Karpas-422 (cell line): ENCODE measurements around the gene GRM7. TPM values are rescaled to one million over a fixed set of nuclear protein-coding genes. Genes with fewer than 3 reads are reported as not detected.

Experiments used
- DNase-seq: peaks from one replicate; pipeline ENCODE4 v3.0.0-alpha.2; 2015
- H2AFZ ChIP-seq: fragments of 200-600 bp; sonication (generic); 2 replicates; pipeline ENCODE4 v1.6.1; 2014; ENCODE audit warnings: antibody characterized with exemption, low read length, mixed read lengths
- H3K27ac ChIP-seq: fragments of 200-600 bp; sonication (generic); 2 replicates; pipeline ENCODE4 v1.5.1; 2014; ENCODE audit warnings: mild to moderate bottlenecking, low read length, moderate library complexity
- H3K27me3 ChIP-seq: fragments of 200-600 bp; sonication (generic); 2 replicates; pipeline ENCODE4 v1.6.1; 2014; ENCODE audit warnings: low read length, mixed read lengths
- H3K36me3 ChIP-seq: fragments of 200-600 bp; sonication (generic); 2 replicates; pipeline ENCODE4 v1.6.1; 2014; ENCODE audit warnings: low read length, mixed read lengths; ENCODE audit not compliant: insufficient read depth
- H3K4me1 ChIP-seq: fragments of 200-600 bp; sonication (generic); 2 replicates; pipeline ENCODE4 v1.6.1; 2014; ENCODE audit warnings: mild to moderate bottlenecking, low read length, mixed read lengths
- H3K4me2 ChIP-seq: fragments of 200-600 bp; sonication (generic); 2 replicates; pipeline ENCODE4 v1.6.1; 2014; ENCODE audit warnings: low read length, low read depth, mild to moderate bottlenecking; ENCODE audit not compliant: poor library complexity, severe bottlenecking
- H3K4me3 ChIP-seq: fragments of 200-600 bp; sonication (generic); 2 replicates; pipeline ENCODE4 v1.5.1; 2014; ENCODE audit warnings: mild to moderate bottlenecking, antibody characterized with exemption, low read length, mixed read lengths
- H3K79me2 ChIP-seq: fragments of 200-600 bp; sonication (generic); 2 replicates; pipeline ENCODE4 v1.6.1; 2014; ENCODE audit warnings: mild to moderate bottlenecking, low read length, mixed read lengths
- H3K9ac ChIP-seq: fragments of 200-600 bp; sonication (generic); 2 replicates; pipeline ENCODE4 v1.6.0; 2014; ENCODE audit warnings: low read length
- H3K9me2 ChIP-seq: fragments of 200-600 bp; sonication (generic), shearing (Covaris generic); replicated peaks from 2 replicates; pipeline ENCODE4 v1.6.0; 2014; ENCODE audit warnings: mild to moderate bottlenecking, low read length, moderate library complexity; ENCODE audit not compliant: insufficient read depth
- H3K9me3 ChIP-seq: fragments of 300-700, 200-600 bp; sonication (generic); 2 replicates; pipeline ENCODE4 v1.6.1; 2014; ENCODE audit warnings: low read length, mixed read lengths
- H4K20me1 ChIP-seq: fragments of 200-600 bp; sonication (generic); 2 replicates; pipeline ENCODE4 v1.6.1; 2014; ENCODE audit warnings: mild to moderate bottlenecking, antibody characterized with exemption, low read length, low read depth; ENCODE audit not compliant: insufficient read depth
- total RNA-seq: library from RNA; depleted of rRNA; stranded (reverse); fragments of >200 nt; shearing (Covaris generic); gene quantifications from 2 replicates; pipeline ENCODE4 v1.2.3, GENCODE V29; 2014; ENCODE audit warnings: low replicate concordance

Gene GRM7
- total RNA-seq, 1 experiment from 2014 or later: not detected

GRCh38 chr3:7172996-7173395 is 312.1 kb downstream of the GRM7 start:
- no peak overlapping the region for H3K27ac ChIP-seq
- H4K20me1 ChIP-seq: no peaks in the 10 kb centered on the region
- no peaks in the 10 kb centered on the region for H3K4me1 ChIP-seq
- no peaks in the 10 kb centered on the region; the same call in 1 of the 2 replicates for H3K9me3 ChIP-seq
- no peaks in the 10 kb centered on the region for H3K79me2 ChIP-seq
- no peaks in the 10 kb centered on the region for H3K36me3 ChIP-seq
- no peak for DNase-seq
- H3K4me2 ChIP-seq: no peak overlapping the region
- H3K9me2 ChIP-seq: 0 out of 2 replicates have a peak, but pooled peaks cover 4% of the 10 kb centered on the region
- no peak overlapping the region for H3K4me3 ChIP-seq
- no peak overlapping the region for H2AFZ ChIP-seq
- no peak overlapping the region for H3K9ac ChIP-seq
- H3K27me3 ChIP-seq: no peaks in the 10 kb centered on the region

- no peaks in the 10 kb centered on the region for H3K27me3 ChIP-seq
- H2AFZ ChIP-seq: no peak overlapping the region
- peaks cover 20% of the 10 kb centered on the region; the same call in 1 of the 2 replicates for H3K9me3 ChIP-seq
- H3K79me2 ChIP-seq: no peaks in the 10 kb centered on the region
- no peak for DNase-seq
- no peak overlapping the region for H3K4me3 ChIP-seq
- H4K20me1 ChIP-seq: no peaks in the 10 kb centered on the region
- no peaks in the 10 kb centered on the region for H3K9me2 ChIP-seq
- no peak overlapping the region for H3K27ac ChIP-seq
- no peak overlapping the region for H3K4me2 ChIP-seq
- no peaks in the 10 kb centered on the region for H3K4me1 ChIP-seq
- H3K36me3 ChIP-seq: no peaks in the 10 kb centered on the region
- H3K9ac ChIP-seq: no peak overlapping the region
These were observed 327.6 kb downstream of the GRM7 start for GRCh38 chr3:7188551-7188950.

- no peaks in the 10 kb centered on the region for H3K27me3 ChIP-seq
- H3K9me2 ChIP-seq: 0 out of 2 replicates have a peak, but pooled peaks cover 2% of the 10 kb centered on the region
- H3K4me2 ChIP-seq: no peak overlapping the region
- H3K27ac ChIP-seq: no peak overlapping the region
- no peaks in the 10 kb centered on the region for H3K4me1 ChIP-seq
- H3K4me3 ChIP-seq: no peak overlapping the region
- DNase-seq: no peak
- H4K20me1 ChIP-seq: no peaks in the 10 kb centered on the region
- H3K36me3 ChIP-seq: no peaks in the 10 kb centered on the region
- H3K9me3 ChIP-seq: peaks cover 23% of the 10 kb centered on the region
- H2AFZ ChIP-seq: no peak overlapping the region
- no peak overlapping the region for H3K9ac ChIP-seq
- no peaks in the 10 kb centered on the region for H3K79me2 ChIP-seq
These were observed 329.2 kb downstream of the GRM7 start for GRCh38 chr3:7190095-7190494.

GRCh38 chr3:7193269-7193668 is 332.4 kb downstream of the GRM7 start:
- no peak for DNase-seq
- no peak overlapping the region for H3K27ac ChIP-seq

GRCh38 chr3:7194071-7194835 is 333.3 kb downstream of the GRM7 start:
- Histone ChIP-seq H3K4me2 (no peak overlapping the region), H2AFZ (no peak overlapping the region), H3K79me2 (no peaks in the 10 kb centered on the region), H3K9me2 (0 out of 2 replicates have a peak, but pooled peaks cover 3% of the 10 kb centered on the region), H3K9ac (no peak overlapping the region), H3K27ac (no peak overlapping the region), H3K36me3 (no peaks in the 10 kb centered on the region), H3K4me3 (no peak overlapping the region), H4K20me1 (no peaks in the 10 kb centered on the region), H3K27me3 (no peaks in the 10 kb centered on the region), H3K9me3 (peaks cover 20% of the 10 kb centered on the region), H3K4me1 (no peaks in the 10 kb centered on the region)
- DNase-seq: no peak

More at GRCh38 chr3:7193269-7193668, 332.4 kb downstream of the GRM7 start:
- Histone ChIP-seq H3K4me2 (no peak overlapping the region), H3K4me3 (no peak overlapping the region), H3K4me1 (no peaks in the 10 kb centered on the region), H3K9ac (no peak overlapping the region), H4K20me1 (no peaks in the 10 kb centered on the region), H3K9me2 (0 out of 2 replicates have a peak, but pooled peaks cover 3% of the 10 kb centered on the region), H2AFZ (no peak overlapping the region), H3K9me3 (peaks cover 23% of the 10 kb centered on the region), H3K27me3 (no peaks in the 10 kb centered on the region), H3K79me2 (no peaks in the 10 kb centered on the region), H3K36me3 (no peaks in the 10 kb centered on the region)

- Histone ChIP-seq H2AFZ (no peak overlapping the region), H3K9ac (no peak overlapping the region), H3K36me3 (no peaks in the 10 kb centered on the region), H3K79me2 (no peaks in the 10 kb centered on the region), H4K20me1 (no peaks in the 10 kb centered on the region), H3K9me2 (0 out of 2 replicates have a peak, but pooled peaks cover 3% of the 10 kb centered on the region), H3K4me1 (no peaks in the 10 kb centered on the region), H3K27ac (no peak overlapping the region), H3K9me3 (peaks cover 13% of the 10 kb centered on the region), H3K27me3 (no peaks in the 10 kb centered on the region), H3K4me2 (no peak overlapping the region), H3K4me3 (no peak overlapping the region)
- no peak for DNase-seq
These were observed 335.0 kb downstream of the GRM7 start for GRCh38 chr3:7195934-7196333.

GRCh38 chr3:7201784-7202183 is 340.9 kb downstream of the GRM7 start:
- peaks cover 12% of the 10 kb centered on the region for H3K9me3 ChIP-seq
- H3K36me3 ChIP-seq: no peaks in the 10 kb centered on the region
- no peak overlapping the region for H3K4me2 ChIP-seq
- no peak overlapping the region for H3K4me3 ChIP-seq
- no peaks in the 10 kb centered on the region for H3K9me2 ChIP-seq
- no peak overlapping the region for H2AFZ ChIP-seq
- no peak overlapping the region for H3K27ac ChIP-seq
- no peak overlapping the region for H3K9ac ChIP-seq
- no peak for DNase-seq
- no peaks in the 10 kb centered on the region for H4K20me1 ChIP-seq
- no peaks in the 10 kb centered on the region for H3K27me3 ChIP-seq
- H3K79me2 ChIP-seq: no peaks in the 10 kb centered on the region
- no peaks in the 10 kb centered on the region for H3K4me1 ChIP-seq

- Histone ChIP-seq H3K4me1 (no peaks in the 10 kb centered on the region), H3K27me3 (no peaks in the 10 kb centered on the region), H4K20me1 (no peaks in the 10 kb centered on the region), H3K36me3 (no peaks in the 10 kb centered on the region), H2AFZ (no peak overlapping the region), H3K9ac (no peak overlapping the region), H3K27ac (no peak overlapping the region), H3K9me2 (no peaks in the 10 kb centered on the region), H3K9me3 (peaks cover 10% of the 10 kb centered on the region), H3K4me3 (no peak overlapping the region), H3K4me2 (no peak overlapping the region), H3K79me2 (no peaks in the 10 kb centered on the region)
- no peak for DNase-seq
These were observed 343.3 kb downstream of the GRM7 start for GRCh38 chr3:7203969-7204847.
